Measurements from ENCODE around the gene TRIM25. TPM values are rescaled to one million over a fixed set of nuclear protein-coding genes. Genes with fewer than 3 reads are reported as not detected.

TRIM25 gene
- total and polyA plus RNA-seq, 2 experiments from 2014 or later, result 11.4 to 24.6 TPM

GRCh38 chr17:56910509-56911235 lies 3.2 kb downstream of the TRIM25 start:
- Histone ChIP-seq H3K4me2 (peak overlapping the region; percentile 94), H3K4me3 (no peak overlapping the region), H3K79me2 (peaks cover 46% of the 10 kb centered on the region), H3K4me1 (ENCODE audit: insufficient read depth) (peaks cover 18% of the 10 kb centered on the region), H3K9me3 (ENCODE audit: low read depth) (no peaks in the 10 kb centered on the region), H4K20me1 (ENCODE audit: insufficient read depth, poor library complexity, severe bottlenecking) (peaks cover 6% of the 10 kb centered on the region), H3K9me2 (replicated peaks; ENCODE audit: insufficient read depth) (no peaks in the 10 kb centered on the region), H2AFZ (no peak overlapping the region), H3K27ac (peak overlapping the region; percentile 19), H3K27me3 (no peaks in the 10 kb centered on the region), H3K36me3 (replicated peaks; ENCODE audit: insufficient read depth, low read depth) (no peaks in the 10 kb centered on the region)
- TF ChIP-seq EZH2 (IDR thresholded peaks at IDR 0.05; ENCODE audit: borderline replicate concordance) (no peak), CTCF (IDR thresholded peaks at IDR 0.05; ENCODE audit: poor library complexity) (no peak), EZH2phosphoT487 (IDR thresholded peaks at IDR 0.05; ENCODE audit: low read depth, severe bottlenecking, unreplicated experiment) (no peak)
- WGBS (ENCODE audit: low lambda C conversion rate, missing lambda C conversion rate), result 83% methylated on average over 7 of the region's 7 CpGs
- DNase-seq (ENCODE audit: low spot score), result no peak

- no peak overlapping the region for H2AFZ ChIP-seq
- no peak overlapping the region for H3K4me3 ChIP-seq
- no peak for TF ChIP-seq EZH2 (IDR thresholded peaks at IDR 0.05; ENCODE audit: borderline replicate concordance)
- TF ChIP-seq CTCF (IDR thresholded peaks at IDR 0.05; ENCODE audit: poor library complexity), result no peak
- TF ChIP-seq EZH2phosphoT487 (IDR thresholded peaks at IDR 0.05; ENCODE audit: low read depth, severe bottlenecking, unreplicated experiment), result no peak
- peaks cover 46% of the 10 kb centered on the region for H3K79me2 ChIP-seq
- H3K4me1 ChIP-seq (ENCODE audit: insufficient read depth), result peaks cover 12% of the 10 kb centered on the region
- H3K27ac ChIP-seq, result peak overlapping the region; percentile 19
- H3K4me2 ChIP-seq, result peak overlapping the region; percentile 94
- WGBS (ENCODE audit: low lambda C conversion rate, missing lambda C conversion rate), result 87% methylated on average over 6 of the region's 6 CpGs
- no peaks in the 10 kb centered on the region for H3K9me2 ChIP-seq (replicated peaks; ENCODE audit: insufficient read depth)
- H3K9me3 ChIP-seq (ENCODE audit: low read depth), result no peaks in the 10 kb centered on the region
- DNase-seq (ENCODE audit: low spot score), result no peak
- H3K36me3 ChIP-seq (replicated peaks; ENCODE audit: insufficient read depth, low read depth), result no peaks in the 10 kb centered on the region
- H4K20me1 ChIP-seq (ENCODE audit: insufficient read depth, poor library complexity, severe bottlenecking), result peaks cover 6% of the 10 kb centered on the region
- no peaks in the 10 kb centered on the region for H3K27me3 ChIP-seq
These were observed 3.9 kb downstream of the TRIM25 start for GRCh38 chr17:56909742-56910508.

- H3K9me2 ChIP-seq (replicated peaks; ENCODE audit: insufficient read depth), result no peaks in the 10 kb centered on the region
- DNase-seq (ENCODE audit: low spot score), result no peak
- H3K27ac ChIP-seq, result no peak overlapping the region
- no peaks in the 10 kb centered on the region for H3K27me3 ChIP-seq
- no peaks in the 10 kb centered on the region for H3K9me3 ChIP-seq (ENCODE audit: low read depth)
- TF ChIP-seq EZH2 (IDR thresholded peaks at IDR 0.05; ENCODE audit: borderline replicate concordance), result no peak
- no peak for TF ChIP-seq EZH2phosphoT487 (IDR thresholded peaks at IDR 0.05; ENCODE audit: low read depth, severe bottlenecking, unreplicated experiment)
- no peak for TF ChIP-seq CTCF (IDR thresholded peaks at IDR 0.05; ENCODE audit: poor library complexity)
- H3K36me3 ChIP-seq (replicated peaks; ENCODE audit: insufficient read depth, low read depth), result no peaks in the 10 kb centered on the region
- no peak overlapping the region for H3K4me3 ChIP-seq
- peaks cover 9% of the 10 kb centered on the region for H3K4me1 ChIP-seq (ENCODE audit: insufficient read depth)
- no peak overlapping the region for H2AFZ ChIP-seq
- WGBS (ENCODE audit: low lambda C conversion rate, missing lambda C conversion rate), result 93% methylated on average over 9 of the region's 9 CpGs
- H3K79me2 ChIP-seq, result peaks cover 42% of the 10 kb centered on the region
- H3K4me2 ChIP-seq, result no peak overlapping the region
- H4K20me1 ChIP-seq (ENCODE audit: insufficient read depth, poor library complexity, severe bottlenecking), result peaks cover 6% of the 10 kb centered on the region
These were observed 5.8 kb downstream of the TRIM25 start for GRCh38 chr17:56908001-56908542.
